T-helper 9 cell (primary cell): ENCODE results near the gene NOPCHAP1.

Source experiments
- DNase-seq: peaks from one replicate; pipeline ENCODE4 v3.0.0-alpha.2; 2020

NOPCHAP1 gene

DNA sequence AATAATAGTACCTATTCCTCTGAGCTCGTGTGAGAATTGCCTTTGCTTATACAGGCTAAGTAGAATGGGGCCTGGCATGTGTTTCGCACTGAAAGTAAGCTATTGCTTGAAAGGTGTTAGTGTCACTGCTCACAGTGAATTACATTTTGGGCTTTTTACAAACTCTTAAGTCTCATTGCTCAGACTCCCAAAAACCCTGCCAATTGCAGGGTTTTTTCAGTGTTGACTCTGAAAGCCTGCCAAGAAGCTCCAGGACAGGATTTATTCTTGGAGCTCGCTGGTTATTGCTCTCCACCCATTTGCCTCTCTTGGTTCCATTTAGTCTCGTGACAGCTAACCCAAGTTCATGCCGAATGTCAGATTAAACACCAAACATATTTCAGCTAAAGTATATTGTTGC is 39.8 kb downstream of the NOPCHAP1 start:
- no peak for DNase-seq

- no peak for DNase-seq
These were observed 40.3 kb downstream of the NOPCHAP1 start for GRCh38 chr12:105026411-105026810.

DNA sequence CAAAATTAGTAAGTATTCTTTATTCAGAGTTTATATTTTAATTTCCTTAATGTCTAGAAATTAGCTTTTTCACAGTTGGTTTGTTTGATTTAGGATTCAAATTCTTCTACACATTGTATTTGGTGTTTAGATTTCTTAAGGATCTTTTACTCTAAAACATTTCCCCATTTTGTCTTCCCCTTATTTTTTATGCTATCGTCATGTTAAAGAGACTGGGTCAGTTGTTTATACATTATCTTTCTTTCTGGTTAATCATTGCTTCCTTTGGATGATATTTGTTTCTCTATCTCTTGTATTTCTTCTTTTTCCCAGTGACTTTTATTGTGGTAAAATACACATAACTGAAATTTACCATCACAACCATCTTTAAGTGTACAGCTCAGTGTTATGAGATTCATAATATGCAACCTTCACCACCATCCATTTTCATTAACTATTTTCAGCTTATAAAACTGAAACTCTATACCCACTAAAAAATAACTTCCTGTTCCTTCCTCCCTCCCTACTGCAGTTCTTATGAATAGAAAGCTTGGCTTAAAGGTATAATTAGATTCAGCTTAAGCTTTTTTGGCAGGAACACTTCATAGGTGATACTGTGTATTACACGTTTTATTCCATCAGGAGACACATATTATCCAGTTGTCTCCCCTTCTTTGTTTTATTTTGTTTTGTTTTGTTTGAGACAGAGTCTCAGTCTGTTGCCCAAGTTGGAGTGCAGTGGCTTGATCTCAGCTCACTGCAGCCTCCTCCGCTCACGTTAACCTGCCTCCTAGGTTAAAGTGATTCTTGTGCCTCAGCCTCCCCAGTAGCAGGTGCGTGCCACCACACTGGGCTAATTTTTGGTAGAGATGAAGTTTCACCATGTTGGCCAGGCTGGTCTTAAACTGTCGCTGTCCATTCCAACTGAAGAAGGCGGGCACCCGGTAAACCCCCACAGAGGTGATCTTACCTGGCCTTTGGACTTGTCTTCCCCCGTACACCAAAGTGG is 45.0 kb downstream of the NOPCHAP1 start:
- DNase-seq: no peak

DNA sequence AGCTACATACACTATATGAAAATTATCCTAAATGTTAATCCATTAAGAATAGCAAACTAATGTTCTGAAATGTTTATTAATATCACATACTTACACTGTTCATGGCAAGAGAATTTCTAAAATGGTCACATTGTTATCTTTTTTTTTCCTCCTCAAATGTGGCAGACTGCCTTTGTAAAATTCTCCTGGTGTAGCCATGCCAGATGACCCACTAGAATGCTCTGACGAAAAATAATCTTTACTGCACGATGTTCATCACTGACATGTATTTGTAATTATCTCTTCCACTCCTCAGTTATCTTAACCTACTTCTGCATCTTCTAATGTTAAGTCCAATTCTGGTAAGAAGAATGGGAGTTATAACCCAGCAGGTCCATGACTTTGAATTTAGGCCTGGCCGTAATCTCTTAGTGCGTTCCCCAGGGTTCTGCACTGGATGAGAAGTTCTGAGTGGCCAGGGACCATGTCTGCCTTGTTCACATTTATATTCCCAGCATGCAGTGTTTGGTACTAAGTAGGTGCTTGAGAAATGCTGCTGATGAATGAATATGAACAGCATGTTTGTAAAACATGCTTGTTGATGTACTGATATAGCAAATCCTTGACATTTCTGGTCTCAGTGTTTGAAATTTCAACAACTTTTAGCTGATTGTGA is 46.7 kb downstream of the NOPCHAP1 start:
- DNase-seq: no peak

DNA sequence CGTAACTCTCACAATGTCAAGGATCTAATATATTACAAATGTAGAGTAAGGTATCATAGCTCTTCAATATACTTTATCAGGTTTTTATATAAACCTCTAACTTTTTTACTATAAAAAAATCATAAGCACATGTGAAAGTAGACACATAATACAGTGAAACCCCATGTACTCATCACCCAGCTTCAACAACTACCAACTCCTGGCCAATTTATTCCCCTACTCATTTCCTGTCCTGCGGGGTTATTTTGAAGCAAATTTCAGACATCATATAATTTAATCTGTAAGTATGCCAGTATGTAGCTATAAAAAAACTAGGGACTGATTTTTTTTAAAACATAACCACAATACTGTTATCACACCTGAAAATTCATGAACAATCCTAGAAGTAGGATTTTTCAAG is 47.7 kb downstream of the NOPCHAP1 start:
- no peak for DNase-seq
